B cell (primary cell): ENCODE results near the gene WRNIP1. TPM values are rescaled to one million over a fixed set of nuclear protein-coding genes. Genes with fewer than 3 reads are reported as not detected.

Experiments used
- ATAC-seq: fragments of 200-7000 bp; cut with Tn5 transposase; one replicate; pipeline ENCODE4 v1.10.0; 2021; ENCODE audit warnings: low read depth, mild to moderate bottlenecking, moderate number of reproducible peaks, moderate library complexity
- CTCF ChIA-PET: fragments of 350-600 bp; sonication (Branson Sonifier 250); formaldehyde crosslinking; loops from one replicate; lab custom pipeline; 2021; ENCODE audit warnings: antibody characterized with exemption, inconsistent platforms; lab: Charles Lee
- POLR2A ChIA-PET: fragments of 350-600 bp; sonication (Branson Sonifier 250); formaldehyde crosslinking; loops from one replicate; lab custom pipeline; 2021; ENCODE audit warnings: antibody characterized with exemption; lab: Charles Lee
- DNase-seq: peaks from one replicate; pipeline ENCODE4 v3.0.0; 2013
- H2AFZ ChIP-seq: 2 replicates; pipeline ENCODE4 v1.6.1; 2012; ENCODE audit warnings: mild to moderate bottlenecking, low read depth, low read length; ENCODE audit not compliant: insufficient read depth, poor library complexity, severe bottlenecking
- H3K27ac ChIP-seq, 2 donors: 1 replicate in 1 of 2; 2 replicates in 1 of 2; pipeline ENCODE4 v1.5.1; 2012 to 2013; ENCODE audit warnings: low read length in 2 of 2, mild to moderate bottlenecking in 2 of 2, moderate library complexity in 1 of 2
- H3K27me3 ChIP-seq, 4 experiments: fragments of 200-600 bp in 1 of 4; sonication (generic) in 1 of 4; replicated peaks in 1 of 4; 1 replicate in 2 of 4; 2 replicates in 2 of 4; pipeline versions ENCODE4 v1.6.1 to v1.7.0; 2013 to 2016; ENCODE audit warnings: low read length in 3 of 4, mild to moderate bottlenecking in 2 of 4, mixed read lengths in 1 of 4, moderate library complexity in 1 of 4; ENCODE audit not compliant: insufficient read depth in 4 of 4, control insufficient read depth in 3 of 4; ENCODE audit errors: control extremely low read depth in 1 of 4
- H3K36me3 ChIP-seq, 2 experiments: replicated peaks in 1 of 2; 1 replicate in 1 of 2; 2 replicates in 1 of 2; pipeline versions ENCODE4 v1.6.1 to v1.7.1; 2013; ENCODE audit warnings: low read length in 1 of 2; ENCODE audit not compliant: insufficient read depth in 2 of 2, control insufficient read depth in 1 of 2; ENCODE audit errors: control extremely low read depth in 1 of 2, extremely low read depth in 1 of 2
- H3K4me1 ChIP-seq, 2 donors: fragments of 200-600 bp in 1 of 2; sonication (generic) in 1 of 2; 1 replicate in 1 of 2; 2 replicates in 1 of 2; pipeline versions ENCODE4 v1.5.1 to v1.6.1; 2013 to 2017; ENCODE audit warnings: low read length in 2 of 2; ENCODE audit not compliant: control insufficient read depth in 2 of 2, insufficient read depth in 2 of 2
- H3K4me2 ChIP-seq: replicated peaks from 2 replicates; pipeline ENCODE3; 2012; ENCODE audit warnings: mild to moderate bottlenecking, low read depth, low read length; ENCODE audit not compliant: poor library complexity, severe bottlenecking
- H3K4me3 ChIP-seq, 5 experiments: fragments of 200-600 bp in 1 of 5; sonication (generic) in 1 of 5; 1 replicate in 3 of 5; 2 replicates in 2 of 5; pipeline versions ENCODE4 v1.5.1 to v1.7.0; 2011 to 2016; ENCODE audit warnings: low read length in 4 of 5, mild to moderate bottlenecking in 4 of 5, low read depth in 2 of 5, control low read depth in 1 of 5, moderate library complexity in 1 of 5; ENCODE audit not compliant: insufficient read depth in 1 of 5; ENCODE audit errors: control extremely low read depth in 1 of 5, extremely low read depth in 1 of 5
- H3K79me2 ChIP-seq: fragments of 200-600 bp; sonication (generic); one replicate; pipeline ENCODE4 v1.6.0; 2016; ENCODE audit warnings: low read length; ENCODE audit not compliant: control insufficient read depth, insufficient read depth
- H3K9ac ChIP-seq: fragments of 200-600 bp; sonication (generic); 2 replicates; pipeline ENCODE4 v1.6.1; 2017; ENCODE audit warnings: mild to moderate bottlenecking, low read length, moderate library complexity
- H3K9me3 ChIP-seq, 3 donors: one replicate each; pipeline versions ENCODE4 v1.6.1 to v1.7.1; 2013; ENCODE audit warnings: low read length in 2 of 3; ENCODE audit not compliant: control insufficient read depth in 2 of 3, insufficient read depth in 1 of 3; ENCODE audit errors: control extremely low read depth in 1 of 3
- H4K20me1 ChIP-seq: 2 replicates; pipeline ENCODE4 v1.6.0; 2012; ENCODE audit warnings: mild to moderate bottlenecking, low read length; ENCODE audit not compliant: insufficient read depth, control insufficient read depth, poor library complexity, severe bottlenecking
- H3K27ac Mint-ChIP-seq: one replicate; pipeline ENCODE4 v1.8.0; 2021; ENCODE audit warnings: mixed read lengths
- H3K27me3 Mint-ChIP-seq: one replicate; pipeline ENCODE4 v1.8.0; 2021; ENCODE audit warnings: mixed read lengths
- H3K4me1 Mint-ChIP-seq: one replicate; pipeline ENCODE4 v1.8.0; 2021; ENCODE audit warnings: mixed read lengths
- H3K4me3 Mint-ChIP-seq: one replicate; pipeline ENCODE4 v1.8.0; 2021; ENCODE audit warnings: mixed read lengths
- H3K9me3 Mint-ChIP-seq: one replicate; pipeline ENCODE4 v1.8.0; 2022; ENCODE audit warnings: mixed read lengths; ENCODE audit not compliant: insufficient read depth
- CTCF ChIP-seq: fragments of 200-600 bp; IDR thresholded peaks from one replicate; pipeline ENCODE4 v1.8.0; 2022; ENCODE audit warnings: antibody characterized with exemption, mild to moderate bottlenecking
- EZH2 ChIP-seq: IDR thresholded peaks from 2 replicates; pipeline ENCODE4 v1.6.1; 2012; ENCODE audit warnings: borderline replicate concordance, low read depth, mild to moderate bottlenecking, moderate library complexity, low read length; ENCODE audit not compliant: insufficient read depth, poor library complexity, severe bottlenecking
- WGBS: methylation state at CpG from one replicate; pipeline ENCODE4 v1.1.5; 2013; ENCODE audit warnings: missing lambda C conversion rate; ENCODE audit not compliant: insufficient coverage; 5-methylcytosine and 5-hydroxymethylcytosine counted together
- intact Hi-C: fragments of 100-400 bp; cut with micrococcal nuclease; formaldehyde crosslinking; loops from one replicate; pipeline ENCODE4 v1.10.0; 2022
- polyA plus RNA-seq: library from polyadenylated mRNA; depleted of rRNA; stranded (reverse); fragments of >200 nt; gene quantifications from 2 replicates; pipeline ENCODE4 v1.2.3, GENCODE V29; 2012
- total RNA-seq, 2 donors: library from RNA; stranded (reverse); fragments of 120-200 nt in 1 of 2; gene quantifications; 1 replicate in 1 of 2; 2 replicates in 1 of 2; pipeline versions ENCODE4 v1.2.3 to v1.2.4, GENCODE V29; 2013 to 2022

The WRNIP1 gene
- total and polyA plus RNA-seq, 2 donors (not counting 1 experiment from before 2014, with no cell fraction given), result 32.6 to 35.2 TPM

DNA sequence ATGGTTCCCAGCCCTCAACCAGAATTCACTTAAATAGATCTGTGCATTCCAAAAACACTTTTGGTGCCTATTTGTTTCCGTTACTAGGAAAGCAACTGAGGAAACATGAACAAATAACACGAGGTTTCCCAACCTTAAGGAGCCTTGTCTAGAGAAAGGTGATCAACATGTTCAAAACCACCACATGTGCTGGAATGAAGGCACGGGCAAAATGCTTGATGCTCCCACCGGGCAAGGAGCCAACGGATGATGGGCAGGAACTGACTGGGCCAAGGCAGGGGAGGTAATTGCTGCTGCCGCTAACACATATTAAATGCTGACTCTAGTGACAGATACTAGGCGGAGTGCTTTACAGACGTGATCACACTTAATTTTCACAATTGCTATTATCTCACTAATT lies 17.0 kb upstream of the WRNIP1 start:
- ChIA-PET POLR2A (no interaction called here), CTCF (interaction anchor here (1.0 to 6.2 kb wide), 5 partner anchors 9 to 1152 kb away, joined by 3 to 98 read pairs (median 9); no protein-coding TSS in a partner anchor)
- H3K9me3 Mint-ChIP-seq, result no peaks in the 10 kb centered on the region
- Histone ChIP-seq H3K79me2 (no peaks in the 10 kb centered on the region), H3K27me3 (peaks cover 0 to 24% (median 14%) of the 10 kb centered on the region in 4 experiments), H3K9ac (no peak overlapping the region), H3K4me1 (no peaks in the 10 kb centered on the region), H3K4me3 (no peak overlapping the region), H3K36me3 (no peaks in the 10 kb centered on the region), H3K9me3 (no peaks in the 10 kb centered on the region), H3K4me2 (no peak overlapping the region), H4K20me1 (no peaks in the 10 kb centered on the region), H3K27ac (no peak overlapping the region), H2AFZ (no peak overlapping the region)
- TF ChIP-seq CTCF (no peak), EZH2 (no peak)
- H3K4me3 Mint-ChIP-seq, result no peak overlapping the region
- peaks cover 26% of the 10 kb centered on the region for H3K27me3 Mint-ChIP-seq
- WGBS, result 93% methylated on average over 7 of the region's 8 CpGs
- intact Hi-C loops, result no loop called here
- no peak overlapping the region for H3K27ac Mint-ChIP-seq
- peaks cover 3% of the 10 kb centered on the region for H3K4me1 Mint-ChIP-seq
- ATAC-seq, result no peak
- DNase-seq, result no peak

GRCh38 chr6:2749969-2750600 lies 15.1 kb upstream of the WRNIP1 start:
- peak; percentile 78 for DNase-seq
- POLR2A ChIA-PET, result no interaction called here
- H3K4me3 Mint-ChIP-seq, result no peak overlapping the region
- Histone ChIP-seq H3K79me2 (no peaks in the 10 kb centered on the region), H3K4me2 (no peak overlapping the region), H3K4me3 (no peak overlapping the region), H3K9me3 (no peaks in the 10 kb centered on the region), H3K9ac (no peak overlapping the region), H3K4me1 (no peaks in the 10 kb centered on the region), H4K20me1 (no peaks in the 10 kb centered on the region), H2AFZ (no peak overlapping the region), H3K27me3 (peaks cover 0 to 24% (median 14%) of the 10 kb centered on the region in 4 experiments), H3K27ac (no peak overlapping the region), H3K36me3 (no peaks in the 10 kb centered on the region)
- peak; percentile 73 for ATAC-seq
- WGBS, result 13% methylated on average over 1 of the region's 11 CpGs
- CTCF ChIA-PET, result interaction anchor here (0.7 to 6.2 kb wide), 19 partner anchors 9 to 1154 kb away, joined by 3 to 98 read pairs (median 5); partner anchors contain the start of genes SERPINB1 and WRNIP1
- H3K4me1 Mint-ChIP-seq, result peaks cover 7% of the 10 kb centered on the region
- intact Hi-C loops, result loop anchor here (1.0 kb wide), 2 partner anchors 12 to 1154 kb away; no protein-coding TSS in a partner anchor
- TF ChIP-seq CTCF (peak; percentile 93), EZH2 (no peak)
- peaks cover 2% of the 10 kb centered on the region for H3K9me3 Mint-ChIP-seq
- H3K27ac Mint-ChIP-seq, result no peak overlapping the region
- peaks cover 32% of the 10 kb centered on the region for H3K27me3 Mint-ChIP-seq
